C4-2B (cell line): ENCODE data around the gene GRIK4.

ENCODE experiments used
- ZFX ChIP-seq: fragments of 450-650 bp; IDR thresholded peaks from 2 replicates; pipeline ENCODE4 v1.6.1; 2017
- TF ChIP-seq, protein P1 (sequence below): fragments of 450-650 bp; conservative IDR thresholded peaks from 2 replicates; pipeline ENCODE4 v1.5.1; 2017; ENCODE audit warnings: mild to moderate bottlenecking

DNA sequence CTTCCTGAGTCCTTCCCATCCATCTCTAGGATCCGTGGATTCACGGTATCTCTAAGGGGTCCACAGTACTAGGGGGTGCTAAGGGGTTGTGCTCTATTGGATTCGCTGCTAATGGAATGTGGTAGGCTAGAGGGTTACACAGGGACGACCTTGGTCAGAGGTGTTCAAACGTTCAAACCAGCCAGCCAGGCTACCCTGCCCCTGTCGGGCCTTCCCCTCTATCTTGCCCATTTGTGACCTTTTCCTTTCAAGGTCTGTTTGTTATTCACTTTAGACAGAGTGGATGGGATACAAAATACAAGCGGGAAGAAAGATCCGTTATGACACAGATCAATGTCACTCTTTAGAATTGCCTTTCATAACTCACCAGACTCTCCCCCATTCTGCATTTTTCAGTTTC is 306.5 kb downstream of the GRIK4 start:
- TF ChIP-seq, protein P1, sequence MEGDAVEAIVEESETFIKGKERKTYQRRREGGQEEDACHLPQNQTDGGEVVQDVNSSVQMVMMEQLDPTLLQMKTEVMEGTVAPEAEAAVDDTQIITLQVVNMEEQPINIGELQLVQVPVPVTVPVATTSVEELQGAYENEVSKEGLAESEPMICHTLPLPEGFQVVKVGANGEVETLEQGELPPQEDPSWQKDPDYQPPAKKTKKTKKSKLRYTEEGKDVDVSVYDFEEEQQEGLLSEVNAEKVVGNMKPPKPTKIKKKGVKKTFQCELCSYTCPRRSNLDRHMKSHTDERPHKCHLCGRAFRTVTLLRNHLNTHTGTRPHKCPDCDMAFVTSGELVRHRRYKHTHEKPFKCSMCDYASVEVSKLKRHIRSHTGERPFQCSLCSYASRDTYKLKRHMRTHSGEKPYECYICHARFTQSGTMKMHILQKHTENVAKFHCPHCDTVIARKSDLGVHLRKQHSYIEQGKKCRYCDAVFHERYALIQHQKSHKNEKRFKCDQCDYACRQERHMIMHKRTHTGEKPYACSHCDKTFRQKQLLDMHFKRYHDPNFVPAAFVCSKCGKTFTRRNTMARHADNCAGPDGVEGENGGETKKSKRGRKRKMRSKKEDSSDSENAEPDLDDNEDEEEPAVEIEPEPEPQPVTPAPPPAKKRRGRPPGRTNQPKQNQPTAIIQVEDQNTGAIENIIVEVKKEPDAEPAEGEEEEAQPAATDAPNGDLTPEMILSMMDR: no peak
- TF ChIP-seq ZFX: no peak
